Tibial artery (tissue), 4 donors: ENCODE data around the gene TCAP.

Experiments
- DNase-seq, 2 donors: peaks; one replicate each; pipeline ENCODE4 v3.0.0-alpha.2; 2019
- H3K27ac ChIP-seq, 2 donors: fragments of 200-600 bp; sonication (generic) in 1 of 2; 1 replicate in 1 of 2; 2 replicates in 1 of 2; pipeline ENCODE4 v1.5.1; 2018 to 2019; ENCODE audit warnings: mild to moderate bottlenecking in 1 of 2
- H3K27me3 ChIP-seq, 2 donors: fragments of 200-600 bp; sonication (generic) in 1 of 2; one replicate each; pipeline versions ENCODE4 v1.5.1 to v1.6.0; 2016 to 2019
- H3K36me3 ChIP-seq, 3 donors: fragments of 200-600 bp; sonication (generic) in 2 of 3; one replicate each; pipeline ENCODE4 v1.5.1; 2016 to 2019; ENCODE audit warnings: mild to moderate bottlenecking in 2 of 3
- H3K4me1 ChIP-seq, 4 donors: fragments of 200-600 bp; sonication (generic) in 2 of 4; 1 replicate in 3 of 4; 2 replicates in 1 of 4; pipeline ENCODE4 v1.5.1; 2016 to 2019
- H3K4me3 ChIP-seq, 2 donors: fragments of 200-600 bp; sonication (generic) in 1 of 2; 1 replicate in 1 of 2; 2 replicates in 1 of 2; pipeline ENCODE4 v1.5.1; 2018 to 2019; ENCODE audit warnings: mild to moderate bottlenecking in 2 of 2
- H3K9me3 ChIP-seq, 3 donors: fragments of 200-600 bp; sonication (generic) in 1 of 3; one replicate each; pipeline ENCODE4 v1.5.1; 2016 to 2019
- CTCF ChIP-seq, 2 experiments: fragments of 200-600 bp in 1 of 2; fragments of 450-650 bp in 1 of 2; IDR thresholded peaks; one replicate each; pipeline ENCODE4 v1.5.1; 2017 to 2019; ENCODE audit warnings: antibody characterized with exemption in 2 of 2, mild to moderate bottlenecking in 1 of 2, moderate library complexity in 1 of 2
- intact Hi-C: fragments of 100-400 bp; cut with DNase I; formaldehyde crosslinking; loops from one replicate; pipeline ENCODE4 v1.15.0; 2023; ENCODE audit warnings: low total_unique reads

Gene TCAP

GRCh38 chr17:39624313-39624712 is 40.8 kb upstream of the TCAP start:
- peaks cover 15 to 64% of the 10 kb centered on the region in 2 donors for H3K27me3 ChIP-seq
- no peak overlapping the region for H3K4me3 ChIP-seq
- H3K36me3 ChIP-seq: no peaks in the 10 kb centered on the region
- peaks cover 0 to 37% (median 12%) of the 10 kb centered on the region in 4 donors for H3K4me1 ChIP-seq
- no peak overlapping the region for H3K27ac ChIP-seq
- H3K9me3 ChIP-seq: no peaks in the 10 kb centered on the region
- DNase-seq: no peak
- intact Hi-C loops: loop anchor here (5.0 kb wide), 1 partner anchor 108 kb away; the partner anchor contains the start of gene MIEN1
- no peak for TF ChIP-seq CTCF (IDR thresholded peaks at IDR 0.05)

GRCh38 chr17:39625198-39625785 is 39.9 kb upstream of the TCAP start:
- intact Hi-C loops: no loop called here
- no peak for TF ChIP-seq CTCF (IDR thresholded peaks at IDR 0.05)
- Histone ChIP-seq H3K27me3 (peaks cover 15 to 73% of the 10 kb centered on the region in 2 donors), H3K36me3 (no peaks in the 10 kb centered on the region), H3K4me1 (peaks cover 0 to 37% (median 12%) of the 10 kb centered on the region in 4 donors), H3K27ac (no peak overlapping the region), H3K4me3 (no peak overlapping the region), H3K9me3 (no peaks in the 10 kb centered on the region)
- DNase-seq: no peak

- Histone ChIP-seq H3K4me3 (peak within 1 kb of the TSS in 1 of 2 donors; percentile 1), H3K27ac (no peak within 1 kb of the TSS), H3K36me3 (no peaks in the 10 kb centered on the region), H3K27me3 (peaks cover 15 to 80% of the 10 kb centered on the region in 2 donors), H3K4me1 (peaks cover 0 to 37% (median 12%) of the 10 kb centered on the region in 4 donors), H3K9me3 (no peaks in the 10 kb centered on the region)
- TF ChIP-seq CTCF (IDR thresholded peaks at IDR 0.05): no peak
- DNase-seq: no peak
- intact Hi-C loops: no loop called here
Measured at GRCh38 chr17:39626171-39627046, 38.7 kb upstream of the TCAP start, which contains the start of gene PPP1R1B. TSS of gene PPP1R1B (plus strand) at chr17:39626952. CDS start at chr17:39627393, 441 bp downstream.

- no peaks in the 10 kb centered on the region for H3K36me3 ChIP-seq
- DNase-seq: no peak
- H3K27ac ChIP-seq: no peak overlapping the region
- peaks cover 15 to 83% of the 10 kb centered on the region in 2 donors for H3K27me3 ChIP-seq
- no peak for TF ChIP-seq CTCF (IDR thresholded peaks at IDR 0.05)
- peak overlapping the region in 1 of 2 donors; percentile 1 for H3K4me3 ChIP-seq
- H3K9me3 ChIP-seq: no peaks in the 10 kb centered on the region
- intact Hi-C loops: no loop called here
- peaks cover 0 to 43% (median 11%) of the 10 kb centered on the region in 4 donors for H3K4me1 ChIP-seq
Measured at GRCh38 chr17:39627047-39627711, 38.0 kb upstream of the TCAP start.

- Histone ChIP-seq H3K27me3 (peaks cover 15 to 91% of the 10 kb centered on the region in 2 donors), H3K4me1 (peaks cover 0 to 46% (median 10%) of the 10 kb centered on the region in 4 donors), H3K4me3 (no peak overlapping the region), H3K9me3 (no peaks in the 10 kb centered on the region), H3K27ac (no peak overlapping the region), H3K36me3 (no peaks in the 10 kb centered on the region)
- TF ChIP-seq CTCF (IDR thresholded peaks at IDR 0.05): no peak
- DNase-seq: no peak
- intact Hi-C loops: no loop called here
Measured at GRCh38 chr17:39627712-39628516, 37.2 kb upstream of the TCAP start.
